Left lung (tissue), 14 donors: Measurements from ENCODE around the gene ODAD3. TPM values are rescaled to one million over a fixed set of nuclear protein-coding genes. Genes with fewer than 3 reads are reported as not detected.
A peak's percentile ranks its signal among the peaks of the same experiment; 100 is the strongest.

Experiments
- ATAC-seq: fragments of 200-7000 bp; cut with Tn5 transposase; one replicate; pipeline ENCODE4 v1.9.1; 2020; ENCODE audit warnings: moderate library complexity
- DNase-seq, 4 donors: peaks; one replicate each; pipeline ENCODE4 v3.0.0-alpha.2; 2013 to 2020
- H3K27ac ChIP-seq, 2 donors: fragments of 200-600 bp; sonication (generic) in 1 of 2; one replicate each; pipeline versions ENCODE4 v1.5.0 to v1.8.0; 2020 to 2021
- H3K27me3 ChIP-seq, 2 donors: fragments of 200-600 bp; sonication (generic) in 1 of 2; one replicate each; pipeline versions ENCODE4 v1.5.0 to v1.8.0; 2020 to 2021
- H3K36me3 ChIP-seq, 2 donors: fragments of 200-600 bp; sonication (generic) in 1 of 2; one replicate each; pipeline versions ENCODE4 v1.5.0 to v1.8.0; 2020 to 2021
- H3K4me1 ChIP-seq, 2 donors: fragments of 200-600 bp; one replicate each; pipeline ENCODE4 v1.8.0; 2021
- H3K4me3 ChIP-seq, 2 donors: fragments of 200-600 bp; sonication (generic) in 1 of 2; one replicate each; pipeline versions ENCODE4 v1.5.0 to v1.8.0; 2020 to 2021; ENCODE audit warnings: mild to moderate bottlenecking in 1 of 2
- H3K9me3 ChIP-seq, 2 donors: fragments of 200-600 bp; sonication (generic) in 1 of 2; one replicate each; pipeline versions ENCODE4 v1.5.0 to v1.8.0; 2020 to 2021
- CTCF ChIP-seq, 2 donors: fragments of 200-600 bp; sonication (generic) in 1 of 2; IDR thresholded peaks; one replicate each; pipeline versions ENCODE4 v1.5.0 to v1.8.0; 2021; ENCODE audit warnings: antibody characterized with exemption in 2 of 2
- intact Hi-C, 2 donors: fragments of 100-400 bp; cut with DNase I; formaldehyde crosslinking; loops; one replicate each; pipeline versions ENCODE4 v1.11.2 to v1.14.2; 2022
- long read RNA-seq, 12 donors: library from polyadenylated mRNA in 2 of 12; unstranded in 2 of 12; transcript quantifications; one replicate each; pipeline ENCODE4 v2.0.0 and lab custom pipeline, GENCODE V29; 2019 to 2026
- polyA plus RNA-seq, 6 donors: library from polyadenylated mRNA; unstranded; fragments of 120-200 nt; gene quantifications; one replicate each; pipeline ENCODE4 v1.2.1, GENCODE V29; 2013; ENCODE audit not compliant: insufficient read length in 6 of 6
- total RNA-seq, 2 donors: library from RNA; stranded (reverse); fragmentation: NEBNext Ultra II Directional; extraction: Animal tissue kit (Norgen Biotek cat#: 25700); gene quantifications; one replicate each; pipeline ENCODE4 v1.2.1, GENCODE V29; 2021
- donor health status: DM: no; HTN: yes; CAD: no.
- donor health status: DM: no; HTN: no; CAD: no.

Gene ODAD3
- 1 to 10 TPM in 1 of 2 donors, under 1 TPM in 1; 0.55 to 2.1 TPM for total RNA-seq
- 1 to 10 TPM in 5 of 6 donors, under 1 TPM in 1; 0.84 to 2.6 (median 1.9) TPM for polyA plus RNA-seq
- long read RNA-seq, donor 1, partial matches to known transcripts = 0 of 1 reads
- long read RNA-seq, donor 1, other reads (novel, unspliced or antisense) = 0 of 1 reads
- long read RNA-seq, donor 2, partial matches to known transcripts = 167 of 184 reads
- long read RNA-seq, donor 2, other reads (novel, unspliced or antisense) = 17 of 184 reads
- long read RNA-seq, donor 3, partial matches to known transcripts = 0 of 1 reads
- long read RNA-seq, donor 3, other reads (novel, unspliced or antisense) = 0 of 1 reads
- long read RNA-seq, donor 4 = 0 reads
- long read RNA-seq, donor 5, partial matches to known transcripts = 175 of 192 reads
- long read RNA-seq, donor 5, other reads (novel, unspliced or antisense) = 15 of 192 reads
- long read RNA-seq, donor 6 = 0 reads
- long read RNA-seq, donor 7, partial matches to known transcripts = 29 of 44 reads
- long read RNA-seq, donor 7, other reads (novel, unspliced or antisense) = 14 of 44 reads
- long read RNA-seq, donor 8, partial matches to known transcripts = 135 of 177 reads
- long read RNA-seq, donor 8, other reads (novel, unspliced or antisense) = 41 of 177 reads
- long read RNA-seq, donor 9 = 0 reads
- long read RNA-seq, donor 10, transcript CCDC151-201 (13 exons, 2,107 nt) = major isoform, 5 of 7 reads
- long read RNA-seq, donor 10, partial matches to known transcripts = 2 of 7 reads
- long read RNA-seq, donor 10, other reads (novel, unspliced or antisense) = 0 of 7 reads
- long read RNA-seq, donor 11 = 0 reads
- long read RNA-seq, donor 12, partial matches to known transcripts = 77 of 92 reads
- long read RNA-seq, donor 12, other reads (novel, unspliced or antisense) = 14 of 92 reads

- H3K9me3 ChIP-seq = no peaks in the 10 kb centered on the region
- H3K36me3 ChIP-seq = peaks cover 4 to 39% of the 10 kb centered on the region in 2 donors
- DNase-seq (peak; percentile 98 to 100 (median 99)), ATAC-seq (peak; percentile 98)
- intact Hi-C loops = no loop called here
- peaks cover 14 to 21% of the 10 kb centered on the region in 2 donors for H3K4me1 ChIP-seq
- no peaks in the 10 kb centered on the region for H3K27me3 ChIP-seq
- H3K27ac ChIP-seq = peak within 1 kb of the TSS; percentile 74 to 91
- H3K4me3 ChIP-seq = peak within 1 kb of the TSS; percentile 64 to 88
- peak; percentile 81 to 88 for TF ChIP-seq CTCF (IDR thresholded peaks at IDR 0.05)
These were observed at the start of gene ODAD3, which contains the start of gene PRKCSH for GRCh38 chr19:11435057-11435832. Gene ODAD3, minus strand, starts transcription at chr19:11435121. Its CDS starts 105 bp downstream, at chr19:11435016. Gene PRKCSH, plus strand, starts transcription at chr19:11435635. Its CDS starts 483 bp downstream, at chr19:11436118.

- Histone ChIP-seq H3K27ac (no peak overlapping the region), H3K36me3 (peaks cover 0 to 30% of the 10 kb centered on the region in 2 donors), H3K4me1 (peaks cover 19 to 44% of the 10 kb centered on the region in 2 donors), H3K9me3 (no peaks in the 10 kb centered on the region), H3K4me3 (no peak overlapping the region), H3K27me3 (peaks cover 38 to 54% of the 10 kb centered on the region in 2 donors)
- ATAC-seq (no peak), DNase-seq (no peak)
- no peak for TF ChIP-seq CTCF (IDR thresholded peaks at IDR 0.05)
- intact Hi-C loops = no loop called here
These were observed 48.6 kb upstream of the ODAD3 start for GRCh38 chr19:11483366-11484111.

- peak; percentile 96 to 98 for TF ChIP-seq CTCF (IDR thresholded peaks at IDR 0.05)
These were observed 47.6 kb upstream of the ODAD3 start for GRCh38 chr19:11482384-11483050.

More at GRCh38 chr19:11482384-11483050, 47.6 kb upstream of the ODAD3 start:
- no peak overlapping the region for H3K27ac ChIP-seq
- peaks cover 38 to 65% of the 10 kb centered on the region in 2 donors for H3K27me3 ChIP-seq
- peak; percentile 93 for ATAC-seq
- intact Hi-C loops = no loop called here
- H3K4me3 ChIP-seq = peak overlapping the region; percentile 13 to 43
- no peaks in the 10 kb centered on the region for H3K9me3 ChIP-seq
- peak; percentile 59 to 97 (median 86) for DNase-seq
- H3K4me1 ChIP-seq = peaks cover 19 to 44% of the 10 kb centered on the region in 2 donors
- H3K36me3 ChIP-seq = peaks cover 0 to 29% of the 10 kb centered on the region in 2 donors
